Measurements from ENCODE around the gene GPRIN1.

GPRIN1 gene

DNA sequence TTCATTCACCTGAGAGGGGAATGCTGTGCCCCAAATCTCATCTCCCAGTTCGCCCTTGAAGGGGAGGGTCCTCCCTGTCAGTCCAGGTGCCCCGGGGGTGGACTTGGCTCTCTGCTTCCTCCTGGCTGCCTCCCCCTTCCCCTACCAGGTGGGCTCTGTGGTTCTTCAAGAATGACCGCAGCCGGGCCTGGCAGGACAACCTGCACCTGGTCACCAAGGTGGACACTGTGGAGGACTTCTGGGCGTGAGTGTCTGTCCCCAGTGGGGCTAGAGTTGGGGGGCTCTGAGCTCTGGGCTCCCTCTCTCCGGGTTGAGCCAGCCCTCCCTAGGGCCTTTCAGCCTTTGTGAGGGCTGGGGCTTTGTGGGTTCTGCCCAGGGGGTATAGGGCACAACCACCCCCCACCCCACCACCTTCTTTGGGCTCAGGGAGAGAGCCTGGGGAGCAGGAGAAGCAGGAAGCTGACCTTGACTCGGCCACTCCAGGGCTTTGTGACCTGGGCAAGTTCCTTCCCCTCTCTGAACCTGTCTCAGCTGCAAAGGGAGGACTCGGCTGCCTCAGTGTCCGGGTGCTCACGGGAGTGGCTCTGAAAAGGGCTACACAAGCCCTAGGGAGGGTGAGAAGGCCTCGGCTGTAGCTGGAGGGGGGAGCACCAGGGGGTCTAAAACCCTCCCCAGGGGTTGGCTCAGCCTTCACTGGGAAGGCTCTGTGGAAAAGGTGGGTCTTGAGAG is 33.7 kb upstream of the GPRIN1 start:
- no peak for DNase-seq (ENCODE audit: low read depth)

DNA sequence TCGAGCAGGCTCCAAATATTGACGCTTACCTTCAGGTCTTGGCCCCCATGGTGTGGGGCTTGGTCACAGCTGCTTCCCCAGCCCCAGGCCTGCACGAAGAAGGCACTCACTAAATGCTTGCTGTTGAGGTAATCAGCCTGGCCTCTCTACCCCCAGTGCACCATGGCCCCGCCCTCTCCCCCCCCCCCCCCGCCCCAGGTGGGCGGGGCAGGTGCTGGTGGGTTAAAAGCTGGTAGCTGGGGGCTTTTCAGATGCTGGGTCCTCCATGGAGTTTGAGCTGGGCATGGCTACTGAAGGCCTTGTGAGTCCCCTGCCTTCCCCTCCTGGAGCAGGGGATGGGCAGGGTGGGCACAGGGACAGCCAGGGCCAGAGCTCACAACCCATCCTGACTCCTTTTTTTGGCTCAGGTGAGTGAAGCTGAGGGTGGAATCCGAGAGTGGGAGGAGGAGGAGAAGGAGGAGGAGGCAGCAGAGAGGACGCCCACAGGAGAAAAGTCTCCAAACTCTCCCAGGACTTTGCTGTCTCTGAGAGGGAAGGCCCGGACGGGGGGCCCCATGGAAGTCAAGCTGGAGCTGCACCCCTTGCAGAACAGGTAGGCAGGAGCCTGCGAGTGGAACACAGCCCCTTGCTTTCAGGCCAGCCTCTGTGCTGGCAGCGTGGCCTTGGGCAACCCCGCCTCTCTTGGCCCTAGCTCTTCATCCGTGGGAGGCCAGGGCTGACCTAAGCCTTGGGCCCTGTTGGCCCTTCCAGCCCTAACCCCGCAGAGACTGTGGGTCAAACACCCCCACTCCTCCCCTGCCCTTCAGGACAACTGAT is 32.9 kb upstream of the GPRIN1 start:
- DNase-seq (ENCODE audit: low read depth), result no peak

DNA sequence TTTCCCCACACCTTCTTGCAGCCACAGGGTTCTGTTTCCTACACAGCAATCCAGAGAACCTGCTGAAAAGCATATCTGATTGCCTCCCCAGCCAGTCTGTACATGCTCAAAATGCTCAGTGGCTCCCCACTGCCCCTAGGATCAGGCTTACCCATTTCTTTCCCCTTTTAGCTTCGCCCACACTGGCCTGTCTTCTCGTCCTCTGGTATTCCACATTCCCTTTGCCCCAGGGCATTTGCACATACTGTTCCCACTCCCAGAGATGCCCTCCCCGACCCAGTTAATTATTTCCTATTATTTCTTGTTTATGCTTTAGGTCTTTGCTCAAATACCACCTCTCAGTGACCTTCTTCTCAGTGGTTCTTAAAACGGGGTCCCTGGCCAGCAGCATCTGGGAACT is 30.7 kb upstream of the GPRIN1 start:
- no peak for DNase-seq (ENCODE audit: low read depth)

DNA sequence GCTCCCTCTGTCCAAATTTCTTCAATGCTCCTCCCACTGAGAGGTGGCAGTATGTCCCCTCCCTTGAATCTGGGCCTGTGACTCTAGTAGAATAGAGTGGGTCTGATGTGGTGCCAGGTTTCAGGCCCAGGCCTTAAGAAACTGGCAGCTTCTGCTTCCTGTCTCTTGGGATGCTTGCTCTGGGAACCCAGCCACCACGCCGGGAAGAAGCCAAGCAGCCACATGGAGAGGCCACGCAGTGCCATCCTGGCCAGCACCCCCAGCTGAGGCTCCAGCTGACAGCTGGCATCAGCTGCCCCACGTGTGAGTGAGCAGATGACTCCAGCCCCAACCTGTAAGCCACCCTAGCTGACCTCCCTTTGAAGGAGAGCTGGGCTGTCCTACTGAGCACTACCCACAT is 30.0 kb upstream of the GPRIN1 start:
- no peak for DNase-seq (ENCODE audit: low read depth)

DNA sequence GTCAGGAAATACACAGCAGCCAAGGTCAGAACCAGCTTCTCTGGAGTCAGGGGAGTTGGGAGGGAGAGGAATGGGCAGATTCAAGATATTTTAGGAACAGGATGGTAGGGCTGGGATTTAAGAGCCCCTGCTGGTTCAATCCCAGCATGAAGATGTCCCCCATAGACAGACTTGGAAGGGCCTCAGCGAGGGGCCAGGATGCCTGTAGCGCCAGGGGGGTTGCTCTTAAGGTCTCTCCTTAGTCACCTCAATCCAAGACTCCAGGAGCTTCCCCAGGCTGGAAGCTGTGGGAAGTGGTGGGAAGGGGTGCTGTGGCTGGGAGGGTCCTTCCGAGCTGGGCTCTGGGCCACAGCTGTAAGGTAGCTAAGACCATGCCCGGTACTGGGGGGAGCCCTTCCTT is 29.3 kb upstream of the GPRIN1 start:
- DNase-seq (ENCODE audit: low read depth), result no peak

DNA sequence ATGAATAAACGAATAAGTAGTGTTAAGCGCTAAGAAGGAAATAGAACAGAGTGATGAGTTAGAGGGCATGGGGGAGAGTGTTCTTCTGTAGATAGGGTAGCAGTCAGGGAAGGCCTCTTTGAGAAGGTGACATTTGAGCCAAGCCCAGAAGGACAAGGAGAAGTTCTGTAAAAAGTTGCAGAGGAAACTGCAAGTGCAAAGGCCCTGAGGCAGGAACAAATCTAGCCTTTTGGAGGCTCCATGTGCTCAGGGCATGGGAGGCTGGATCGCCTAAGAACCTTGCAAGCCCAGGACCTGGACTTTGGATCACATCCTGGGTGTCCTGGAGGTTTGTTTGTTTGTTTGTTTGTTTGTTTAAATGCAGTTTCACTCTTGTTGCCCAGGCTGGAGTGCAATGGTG is 28.5 kb upstream of the GPRIN1 start:
- DNase-seq (ENCODE audit: low read depth), result no peak

DNA sequence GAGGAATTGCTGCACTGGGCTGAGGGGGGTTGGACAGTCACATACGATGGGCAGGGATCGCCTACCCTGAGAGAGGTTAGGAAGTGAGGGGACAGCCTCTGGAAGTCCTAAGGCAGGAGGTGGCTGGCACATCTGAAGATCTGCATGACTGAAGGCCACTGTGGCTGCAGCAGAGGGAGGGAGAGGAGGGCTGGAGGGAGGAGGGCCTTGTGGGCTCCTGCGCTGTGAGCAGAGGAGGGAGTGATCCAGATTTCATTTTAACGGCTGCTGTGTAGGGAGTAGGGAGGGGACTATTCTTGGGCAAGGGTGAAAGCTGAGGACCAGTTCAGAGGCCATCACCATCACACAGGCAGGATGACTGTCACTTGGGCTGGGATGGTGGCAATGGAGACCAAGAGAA is 27.6 kb upstream of the GPRIN1 start:
- DNase-seq (ENCODE audit: low read depth), result no peak

DNA sequence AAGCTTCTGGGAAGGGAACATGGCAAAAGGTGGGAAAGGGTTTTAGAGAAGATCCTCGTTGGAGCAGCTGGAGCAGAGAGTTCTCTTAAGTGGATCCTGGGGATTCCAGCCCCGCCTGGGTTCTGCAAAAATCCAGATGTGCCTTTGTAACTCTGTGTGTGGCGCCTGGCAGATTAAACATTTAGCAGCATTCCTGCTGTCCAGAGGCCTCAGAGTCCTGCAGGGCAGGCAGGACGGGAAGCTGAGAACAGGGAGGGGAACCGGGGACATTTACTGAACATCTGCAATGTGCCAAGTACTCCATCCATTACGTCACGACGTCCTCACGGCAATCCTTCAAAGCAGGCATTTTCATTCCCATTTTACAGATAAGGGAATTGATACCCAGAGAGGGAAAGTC is 26.5 kb upstream of the GPRIN1 start:
- no peak for DNase-seq (ENCODE audit: low read depth)

DNA sequence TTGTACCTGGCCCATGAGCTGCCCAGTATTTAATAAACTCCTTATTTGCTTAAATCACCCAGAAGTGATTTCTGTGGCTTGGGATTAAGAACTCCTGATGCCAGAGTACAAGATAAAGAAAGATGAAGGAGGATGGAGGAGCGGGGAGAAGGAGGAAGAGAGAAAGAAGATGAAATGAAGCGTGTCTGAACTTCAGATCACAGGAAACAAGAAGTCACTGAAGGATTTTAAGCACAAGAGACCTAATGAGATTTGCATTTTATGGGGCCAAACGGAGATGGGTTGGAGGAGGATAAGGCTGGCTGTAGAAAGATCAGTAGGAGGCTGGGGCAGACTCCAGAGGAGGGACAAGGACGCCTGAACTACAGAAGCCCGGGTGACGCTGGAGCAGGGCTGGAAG is 23.6 kb upstream of the GPRIN1 start:
- no peak for DNase-seq (ENCODE audit: low read depth)

DNA sequence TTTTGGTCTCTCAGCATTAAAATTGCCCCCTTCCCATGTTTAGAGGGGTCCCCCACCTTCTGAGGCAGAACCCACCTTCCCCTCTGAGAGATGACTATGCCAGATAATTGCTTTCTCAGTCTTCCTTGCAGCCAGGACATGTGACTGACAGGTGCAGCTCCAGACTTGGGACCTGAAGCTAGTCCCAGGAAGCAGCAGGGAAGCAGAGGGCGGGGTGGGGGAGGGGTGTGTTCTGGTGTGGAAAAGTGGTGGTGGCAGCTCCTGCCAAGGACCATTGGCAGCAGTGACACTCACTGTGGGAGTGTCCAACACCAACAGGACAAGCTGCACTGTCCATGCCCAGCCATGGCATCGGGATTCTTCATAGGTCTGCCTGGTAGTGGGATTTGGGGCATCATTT is 22.8 kb upstream of the GPRIN1 start:
- DNase-seq (ENCODE audit: low read depth), result no peak

DNA sequence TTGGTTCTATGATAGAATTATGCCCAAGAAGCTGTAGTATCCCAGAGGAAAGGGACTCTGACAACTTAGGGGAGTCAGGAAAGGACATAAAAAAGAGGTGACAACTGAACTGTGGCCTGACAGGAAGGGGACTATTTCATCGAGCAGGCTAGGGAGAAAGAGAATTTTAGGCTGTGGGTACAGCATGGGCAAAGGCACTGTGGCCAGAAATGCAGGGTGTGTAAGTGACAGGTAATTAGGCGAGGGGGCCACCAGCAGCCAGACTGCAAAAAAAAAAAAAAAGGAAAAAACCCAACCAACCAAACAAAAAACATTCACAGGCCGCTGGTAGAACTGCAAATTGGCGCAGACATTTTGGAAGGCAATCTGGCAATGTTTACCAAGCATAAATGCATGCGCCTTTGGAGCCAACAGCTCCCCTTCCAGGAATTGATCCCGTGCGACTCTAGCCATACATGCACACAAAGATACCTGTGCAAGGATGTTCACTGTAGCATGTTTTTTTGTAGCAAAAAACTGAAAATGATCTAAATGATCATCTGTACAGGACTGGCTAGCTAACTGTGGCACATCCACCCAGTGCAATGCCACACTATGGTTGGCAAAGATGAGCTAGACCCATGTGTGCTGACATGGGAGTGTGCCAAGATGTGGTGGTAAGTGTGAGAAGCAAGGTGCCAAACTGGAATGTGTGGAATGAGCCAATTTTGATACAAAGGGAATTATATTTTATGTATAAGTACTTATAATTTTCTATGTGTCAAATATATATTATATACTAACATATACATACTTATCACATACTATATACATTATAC is 21.6 kb upstream of the GPRIN1 start:
- DNase-seq (ENCODE audit: low read depth), result no peak

DNA sequence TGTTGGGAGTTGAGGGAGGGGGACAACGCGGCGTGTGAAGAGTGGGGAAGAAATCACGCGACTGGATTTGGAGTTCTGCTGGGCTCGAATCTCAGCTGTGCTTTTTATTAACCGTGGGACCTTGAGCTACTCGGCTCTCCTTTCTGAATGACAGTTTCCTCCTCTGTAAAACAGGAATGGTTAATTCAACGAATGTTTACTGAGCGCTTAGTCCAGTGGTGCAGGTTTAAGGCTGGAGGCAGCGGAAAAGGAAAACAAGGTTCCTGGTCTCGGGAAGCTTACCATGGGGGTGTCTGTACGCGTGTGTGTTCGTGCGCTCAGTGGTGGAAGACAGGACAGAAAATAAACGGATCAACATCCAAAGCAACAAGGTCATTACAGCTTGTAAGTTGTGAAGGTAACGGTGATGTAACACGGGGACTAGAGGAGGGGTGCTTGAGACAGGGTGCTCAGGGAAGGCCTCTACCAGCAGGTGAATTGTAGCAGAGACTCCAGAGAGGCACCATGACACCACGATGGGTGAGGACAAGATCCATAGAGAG is 20.8 kb upstream of the GPRIN1 start:
- DNase-seq (ENCODE audit: low read depth), result no peak

DNA sequence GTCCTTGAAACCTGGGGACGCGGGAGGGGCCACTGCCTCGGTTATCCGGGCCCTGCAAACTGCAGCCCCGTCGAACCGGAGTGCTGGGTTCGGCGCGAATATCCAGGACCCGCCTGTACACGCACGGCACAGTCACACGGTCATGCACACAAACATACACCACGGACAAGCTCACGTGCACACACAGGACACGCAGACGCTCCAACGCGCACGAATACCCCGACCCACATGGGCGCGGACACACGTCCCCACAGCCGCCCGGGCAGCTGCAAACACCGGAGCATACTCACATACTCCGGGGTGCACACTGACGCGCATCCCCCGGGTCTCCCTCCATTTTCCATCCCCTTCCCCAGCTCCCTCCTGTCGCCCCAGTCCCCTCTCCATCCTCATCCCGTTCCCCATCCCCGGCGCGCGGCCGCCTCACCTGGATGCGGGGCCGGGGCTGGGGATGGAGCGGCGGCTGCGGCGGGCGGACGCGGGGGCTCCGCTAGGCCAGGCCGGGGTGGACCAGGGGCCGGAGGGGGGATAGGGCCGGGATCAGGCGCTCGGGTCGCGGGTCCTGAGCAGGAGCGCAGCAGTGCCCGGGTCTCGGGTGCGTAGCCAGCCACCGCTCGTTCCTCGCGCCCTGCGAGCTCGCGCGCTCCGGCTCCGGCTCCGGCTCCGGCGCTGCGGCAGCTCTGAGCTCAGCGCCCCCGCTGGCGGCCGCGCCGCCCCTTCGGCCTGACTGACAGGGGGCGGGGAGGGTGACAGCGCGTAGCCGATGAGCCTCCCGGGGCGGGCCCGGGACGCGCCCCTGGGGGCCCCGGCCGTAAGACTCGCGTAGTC is 20.1 kb upstream of the GPRIN1 start, which contains the start of the genes EIF4E1B and SNCB:
Gene EIF4E1B, plus strand, starts transcription at position 823 of the 828 bp plus-strand sequence. CDS start 12,113 bp downstream, outside the sequence.
Gene SNCB, minus strand, starts transcription at position 682 of the 828 bp plus-strand sequence. CDS start 880 bp downstream, outside the sequence.
- DNase-seq (ENCODE audit: low read depth), result peak; percentile 25

DNA sequence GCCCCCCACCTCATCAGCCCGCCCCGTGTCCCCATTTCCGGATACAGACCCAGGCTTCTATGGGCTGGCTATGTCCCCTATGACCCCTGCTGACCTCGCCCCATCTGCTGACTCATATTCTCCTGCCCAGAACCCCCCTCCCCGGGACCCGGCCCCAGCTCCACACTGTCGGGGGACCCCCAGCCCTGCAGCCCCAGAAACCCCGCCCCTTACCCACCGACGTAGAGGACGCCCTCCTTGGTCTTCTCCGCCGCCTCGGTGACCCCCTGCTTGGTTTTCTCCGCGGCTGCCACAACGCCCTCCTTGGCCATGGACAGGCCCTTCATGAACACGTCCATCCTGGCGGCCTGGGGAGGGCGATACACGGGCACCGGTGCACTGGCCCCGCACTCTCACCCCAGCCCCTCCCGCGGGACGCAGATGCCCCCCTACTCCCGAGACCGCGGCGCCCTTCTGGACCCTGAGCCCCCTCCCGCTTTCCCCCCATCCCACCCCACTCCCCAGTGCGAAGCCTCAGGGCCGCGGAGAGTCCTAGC is 19.4 kb upstream of the GPRIN1 start:
- no peak for DNase-seq (ENCODE audit: low read depth)

DNA sequence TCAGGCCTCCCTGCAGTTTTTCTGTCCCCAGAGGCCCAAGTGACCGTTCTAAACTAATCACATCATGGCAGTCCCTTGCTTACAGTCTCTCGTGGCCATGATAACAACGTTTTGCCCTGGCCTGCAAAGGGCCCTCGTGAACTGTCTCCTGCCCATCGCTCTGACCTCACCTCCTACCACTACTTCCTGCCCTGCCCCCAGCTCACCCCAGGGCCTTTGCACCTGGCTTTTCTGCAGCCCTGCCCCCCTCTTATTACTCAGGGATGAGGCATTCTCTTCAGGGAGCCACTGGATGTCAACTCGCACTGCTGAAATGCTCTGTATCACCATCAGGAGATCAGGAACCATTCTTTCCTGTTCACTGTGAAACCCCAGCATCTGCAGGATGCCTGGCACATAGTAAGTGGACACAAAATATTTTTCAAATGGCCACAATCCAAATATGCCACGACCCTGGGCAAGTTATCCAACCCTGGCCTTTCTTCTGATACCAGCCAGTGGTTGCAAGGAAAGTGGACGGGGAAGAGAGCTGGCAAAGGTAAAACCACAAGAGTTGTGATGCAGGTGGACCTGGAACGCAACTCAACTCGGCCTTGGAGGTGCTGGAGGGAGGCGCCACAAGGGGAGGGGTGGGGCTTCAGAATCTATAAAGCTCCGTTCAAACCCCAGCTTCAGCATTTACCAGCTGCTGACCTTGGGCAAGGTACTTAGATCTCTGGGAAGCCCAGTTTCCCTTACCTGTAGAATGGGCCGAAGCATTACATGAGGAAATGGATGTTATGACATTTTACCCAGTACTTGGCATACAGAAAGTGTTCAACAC is 18.7 kb upstream of the GPRIN1 start:
- no peak for DNase-seq (ENCODE audit: low read depth)

DNA sequence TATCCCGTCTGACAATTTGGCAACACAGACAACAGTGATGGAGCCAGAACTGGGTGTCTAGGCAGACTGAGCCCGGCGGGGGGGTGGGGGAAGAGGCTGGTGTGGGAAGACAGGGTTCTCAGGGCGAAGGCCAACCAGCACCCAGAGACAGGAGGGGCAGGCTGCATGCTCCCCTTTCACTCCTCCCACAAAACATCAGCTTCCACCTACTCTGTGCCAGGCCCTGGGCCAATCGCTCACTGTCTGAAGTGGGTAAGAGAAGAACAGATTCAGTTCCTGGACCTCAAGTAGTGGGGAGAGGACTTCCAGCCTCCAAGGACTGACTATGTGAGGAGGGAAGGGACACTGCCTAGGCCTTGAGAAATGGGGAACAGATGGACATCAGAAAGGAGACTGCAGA is 17.6 kb upstream of the GPRIN1 start:
- no peak for DNase-seq (ENCODE audit: low read depth)

DNA sequence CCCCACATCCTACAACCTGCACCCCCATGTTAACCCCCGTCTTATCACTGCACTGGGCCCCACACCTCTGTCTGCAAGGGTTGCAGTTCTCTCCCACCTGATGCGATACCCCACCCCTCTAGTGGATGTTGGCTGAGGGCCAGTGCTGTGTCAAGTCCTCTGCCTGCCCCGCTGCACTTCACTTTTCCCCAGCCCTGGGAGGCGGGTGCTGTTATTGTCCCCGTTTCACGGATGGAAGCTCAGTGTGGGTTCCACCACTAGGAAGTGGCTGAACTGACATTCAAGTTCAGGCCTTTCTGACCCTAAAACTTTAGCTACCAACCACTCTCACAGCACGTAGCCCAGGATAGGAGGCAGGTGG is 16.9 kb upstream of the GPRIN1 start:
- no peak for DNase-seq (ENCODE audit: low read depth)

DNA sequence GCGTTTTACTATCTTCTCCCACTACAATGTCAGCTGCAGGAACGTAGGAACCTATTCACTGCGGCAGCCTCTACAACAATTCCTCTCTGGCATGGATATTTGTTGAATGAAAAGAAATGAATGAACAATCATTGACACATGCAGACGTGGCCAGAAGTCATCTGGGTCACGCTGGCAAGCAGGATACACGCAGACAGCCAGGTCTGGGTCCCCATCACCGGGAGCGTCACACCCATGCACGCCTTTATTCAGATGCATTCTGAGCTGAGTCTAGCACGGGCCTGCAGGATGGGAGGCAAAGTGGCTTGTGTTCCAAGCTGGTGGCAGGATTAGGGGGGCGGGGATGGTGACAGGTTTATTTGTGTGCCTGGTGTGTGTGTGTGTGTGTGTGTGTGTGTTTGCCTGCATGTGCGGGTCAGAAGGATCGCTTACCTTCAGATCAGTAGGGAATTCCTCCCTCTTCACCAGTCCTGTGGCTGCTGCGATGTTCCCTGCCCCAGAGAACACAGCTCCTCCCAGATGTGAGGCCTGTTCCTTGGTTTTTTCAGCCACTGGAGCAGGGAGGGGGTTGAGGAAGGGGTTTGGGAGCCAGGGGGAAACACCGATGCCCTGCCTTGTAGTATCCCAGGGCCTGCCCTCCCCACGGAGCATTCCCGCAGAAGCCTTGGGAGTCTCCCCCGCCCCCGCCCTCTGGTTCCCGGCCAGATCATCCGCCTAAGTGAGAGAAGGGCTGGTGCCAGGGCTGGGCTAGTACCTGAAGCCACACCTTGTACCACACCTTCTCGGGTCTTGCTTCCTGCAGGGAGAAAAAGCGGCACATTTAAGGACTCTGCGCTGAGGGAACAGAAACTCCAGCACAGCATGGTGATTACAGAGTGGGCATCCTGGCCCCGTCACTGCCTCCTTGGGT is 16.3 kb upstream of the GPRIN1 start:
- no peak for DNase-seq (ENCODE audit: low read depth)

DNA sequence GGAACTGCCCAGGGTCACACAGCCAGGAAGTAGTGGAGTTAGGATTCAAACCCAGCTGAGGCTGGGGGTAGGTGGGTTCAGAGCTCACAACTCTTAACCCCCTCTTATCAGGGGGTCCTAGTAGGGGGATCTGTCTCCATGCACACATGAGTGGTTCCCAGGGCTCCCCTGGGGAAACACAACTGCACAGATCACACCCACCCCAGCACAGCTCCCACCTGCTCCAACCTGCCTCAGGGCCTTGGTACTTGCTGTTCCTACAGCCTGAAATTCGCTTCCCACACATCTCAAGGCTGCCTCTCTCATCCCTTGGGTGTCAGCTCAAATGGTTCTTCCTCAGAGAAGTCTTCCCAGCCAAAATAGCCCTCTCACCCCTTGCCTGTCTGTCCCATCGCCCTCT is 15.6 kb upstream of the GPRIN1 start:
- no peak for DNase-seq (ENCODE audit: low read depth)
